LNCaP clone FGC (cell line): ENCODE measurements around the gene SLC34A1.
"Not testable (repeated sequence)": the region's sequence is repeated elsewhere in the genome, so short reads cannot be mapped to it uniquely, and the experiment has no call there.

Source experiments
- DNase-seq: peaks from one replicate; pipeline ENCODE4 v3.0.0-alpha.2; 2011; ENCODE audit warnings: low read depth
- H3K4me3 ChIP-seq: 2 replicates; pipeline ENCODE4 v1.5.1; 2011; ENCODE audit warnings: mild to moderate bottlenecking, low read depth, low read length, control low read depth
- TF ChIP-seq, protein P1 (sequence below): IDR thresholded peaks from 2 replicates; pipeline ENCODE4 v1.5.1; 2012; ENCODE audit warnings: mild to moderate bottlenecking; ENCODE audit not compliant: control insufficient read depth, insufficient read depth; ENCODE audit errors: extremely low read depth

SLC34A1 gene

GRCh38 chr5:177373806-177374205 is 10.4 kb upstream of the SLC34A1 start:
- H3K4me3 ChIP-seq, result no peak overlapping the region
- TF ChIP-seq, protein P1, sequence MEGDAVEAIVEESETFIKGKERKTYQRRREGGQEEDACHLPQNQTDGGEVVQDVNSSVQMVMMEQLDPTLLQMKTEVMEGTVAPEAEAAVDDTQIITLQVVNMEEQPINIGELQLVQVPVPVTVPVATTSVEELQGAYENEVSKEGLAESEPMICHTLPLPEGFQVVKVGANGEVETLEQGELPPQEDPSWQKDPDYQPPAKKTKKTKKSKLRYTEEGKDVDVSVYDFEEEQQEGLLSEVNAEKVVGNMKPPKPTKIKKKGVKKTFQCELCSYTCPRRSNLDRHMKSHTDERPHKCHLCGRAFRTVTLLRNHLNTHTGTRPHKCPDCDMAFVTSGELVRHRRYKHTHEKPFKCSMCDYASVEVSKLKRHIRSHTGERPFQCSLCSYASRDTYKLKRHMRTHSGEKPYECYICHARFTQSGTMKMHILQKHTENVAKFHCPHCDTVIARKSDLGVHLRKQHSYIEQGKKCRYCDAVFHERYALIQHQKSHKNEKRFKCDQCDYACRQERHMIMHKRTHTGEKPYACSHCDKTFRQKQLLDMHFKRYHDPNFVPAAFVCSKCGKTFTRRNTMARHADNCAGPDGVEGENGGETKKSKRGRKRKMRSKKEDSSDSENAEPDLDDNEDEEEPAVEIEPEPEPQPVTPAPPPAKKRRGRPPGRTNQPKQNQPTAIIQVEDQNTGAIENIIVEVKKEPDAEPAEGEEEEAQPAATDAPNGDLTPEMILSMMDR, result no peak
- no peak for DNase-seq

GRCh38 chr5:177374211-177374610 is 10.0 kb upstream of the SLC34A1 start:
- TF ChIP-seq, protein P1, result no peak
- DNase-seq, result no peak
- no peak overlapping the region for H3K4me3 ChIP-seq

GRCh38 chr5:177375516-177375915 is 8.7 kb upstream of the SLC34A1 start:
- not testable (repeated sequence) for H3K4me3 ChIP-seq, DNase-seq

DNA sequence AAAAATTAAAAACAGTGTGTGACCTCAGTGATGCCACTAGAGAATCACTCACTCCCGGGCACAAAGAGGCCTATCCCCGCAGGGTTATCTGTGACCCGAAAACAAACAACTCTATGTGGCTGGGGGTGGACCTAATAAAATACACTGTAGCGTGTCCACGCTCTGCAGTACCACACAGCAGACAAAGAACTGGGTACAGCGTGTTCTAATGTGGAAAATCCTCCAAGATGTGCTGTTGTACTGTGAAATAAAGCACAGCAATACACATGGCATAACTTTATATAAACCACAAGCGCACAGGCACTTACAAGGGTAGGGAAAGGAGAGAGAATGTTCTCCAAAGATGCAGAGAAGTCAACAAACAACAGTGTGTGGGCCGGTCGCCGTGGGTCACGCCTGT is 8.1 kb upstream of the SLC34A1 start:
- no peak for DNase-seq
- TF ChIP-seq, protein P1, result no peak
- H3K4me3 ChIP-seq, result no peak overlapping the region

- TF ChIP-seq, protein P1, result no peak
- no peak for DNase-seq
- no peak overlapping the region for H3K4me3 ChIP-seq
These were observed 6.1 kb upstream of the SLC34A1 start for GRCh38 chr5:177377851-177378776.

DNA sequence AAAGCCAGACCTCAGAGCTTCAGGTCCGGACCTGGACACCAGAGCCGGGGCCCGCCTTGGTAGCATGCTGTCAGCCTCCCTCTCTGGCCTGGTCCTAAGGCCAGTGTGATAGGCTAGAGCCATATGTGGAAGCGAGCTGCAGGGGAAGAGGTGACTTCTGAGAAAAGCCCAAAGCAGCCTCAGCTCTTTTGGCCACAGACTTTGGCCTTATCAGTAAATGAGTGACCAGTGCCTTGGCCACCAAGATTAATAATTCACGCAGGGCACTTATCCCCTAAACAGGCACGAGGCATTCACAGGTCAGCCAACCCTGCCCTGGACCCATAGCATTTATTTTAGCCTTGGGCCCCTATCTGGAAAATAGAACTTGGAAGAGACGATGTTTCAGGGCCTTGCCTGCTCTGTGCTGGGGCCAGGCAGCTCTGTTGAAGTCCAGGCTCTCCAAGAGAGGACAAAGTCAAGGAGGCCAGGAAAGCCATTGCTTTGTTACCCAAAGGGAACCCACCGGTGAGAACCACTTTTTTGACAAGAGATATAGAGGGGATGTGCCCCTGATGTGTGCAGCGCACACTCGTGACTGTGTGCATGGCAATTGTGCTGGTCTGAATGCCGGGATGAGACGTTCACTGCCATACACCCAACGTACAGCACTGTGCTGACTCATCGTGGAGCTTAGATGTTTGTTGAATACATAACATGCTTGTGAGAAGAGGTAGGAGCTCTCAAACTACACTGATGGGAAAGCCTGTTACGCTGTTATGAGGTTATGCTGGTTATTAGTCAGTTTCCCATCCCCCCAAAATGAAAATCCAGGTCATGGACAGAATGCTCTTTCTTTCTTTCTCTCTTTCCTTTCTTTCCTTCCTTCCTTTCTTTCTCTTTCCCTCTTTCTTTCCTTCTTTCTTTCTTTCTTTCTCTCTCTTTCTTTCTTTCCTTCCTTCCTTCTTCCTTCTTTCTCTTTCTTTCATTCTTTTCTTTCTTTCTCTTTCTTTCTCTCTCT is 5.0 kb upstream of the SLC34A1 start:
- DNase-seq, result no peak
- TF ChIP-seq, protein P1, result no peak
- H3K4me3 ChIP-seq, result no peak overlapping the region

DNA sequence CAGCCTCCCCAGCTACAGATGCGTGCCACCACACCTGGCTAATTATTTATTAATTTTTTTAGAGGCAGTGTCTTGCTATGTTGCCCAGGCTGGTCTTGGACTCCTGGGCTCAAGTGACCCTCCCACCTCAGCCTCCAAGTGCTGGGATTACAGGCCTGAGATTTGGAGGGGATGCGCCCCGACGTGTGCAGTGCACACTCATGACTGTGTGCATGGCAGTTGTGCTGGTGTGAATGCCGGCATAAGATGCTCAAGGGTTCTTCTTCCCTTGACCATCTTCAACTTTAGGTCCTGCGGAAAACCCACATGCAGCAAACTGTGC is 3.5 kb upstream of the SLC34A1 start:
- no peak overlapping the region for H3K4me3 ChIP-seq
- TF ChIP-seq, protein P1, result no peak
- no peak for DNase-seq
